CD4-positive, alpha-beta T cell treated with Interleukin-17A for 4 hours (primary cell): ENCODE data around the gene MS4A4E.
"Not testable (repeated sequence)": the region's sequence is repeated elsewhere in the genome, so short reads cannot be mapped to it uniquely, and the experiment has no call there.

Experiments used
- DNase-seq: peaks from one replicate; pipeline ENCODE4 v3.0.0-alpha.2; 2020; ENCODE audit warnings: mixed read lengths

Gene MS4A4E

DNA sequence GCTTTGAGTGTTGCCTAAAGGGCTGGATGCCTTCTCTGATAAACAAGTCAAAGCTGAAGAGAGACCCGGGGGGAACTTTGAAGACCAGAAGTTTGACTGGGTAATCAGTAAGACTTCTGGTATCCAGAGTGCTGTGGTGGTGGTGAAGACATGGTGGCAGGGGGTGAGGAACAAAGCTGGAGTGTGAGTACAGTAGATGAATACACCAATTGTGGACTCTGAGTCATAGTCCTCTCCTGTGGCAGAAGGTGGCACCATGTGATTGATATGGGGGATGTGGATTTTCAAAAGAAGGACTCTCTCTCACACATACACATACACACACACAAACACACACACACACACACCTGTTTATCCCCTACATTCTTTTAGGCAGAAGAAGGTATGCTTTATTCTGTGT lies 72.4 kb downstream of the MS4A4E start:
- no peak for DNase-seq

DNA sequence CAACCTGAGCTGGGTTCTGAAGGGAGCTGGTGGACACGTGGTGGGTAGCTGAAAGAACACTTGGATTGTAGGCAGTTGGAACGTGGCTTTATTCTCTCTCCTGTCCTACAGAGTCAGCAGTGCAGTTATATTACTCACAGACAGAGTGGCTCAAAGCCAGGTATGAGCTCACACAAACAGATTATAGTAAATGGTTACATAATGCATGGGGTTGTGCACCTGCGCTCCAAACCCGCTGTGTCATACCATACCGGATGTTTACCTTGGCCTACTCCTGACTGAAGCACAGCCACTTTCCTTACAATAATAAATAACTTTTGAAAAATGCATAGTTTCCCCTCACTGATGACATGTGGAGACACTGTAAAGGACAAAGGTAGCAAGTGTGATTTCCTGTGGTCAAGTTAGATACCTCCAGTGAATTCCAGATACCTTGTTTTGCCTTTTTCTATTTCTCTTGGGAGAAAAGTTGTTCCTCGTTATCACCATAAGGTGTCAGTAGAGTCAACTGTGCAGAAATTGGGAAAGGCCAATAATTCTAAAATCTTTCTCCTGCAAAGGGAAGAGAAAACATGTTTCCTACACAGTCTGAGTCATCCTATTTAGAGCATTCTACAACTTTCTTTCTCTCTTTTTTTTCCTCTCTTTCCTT lies 73.5 kb downstream of the MS4A4E start:
- DNase-seq, result no peak

DNA sequence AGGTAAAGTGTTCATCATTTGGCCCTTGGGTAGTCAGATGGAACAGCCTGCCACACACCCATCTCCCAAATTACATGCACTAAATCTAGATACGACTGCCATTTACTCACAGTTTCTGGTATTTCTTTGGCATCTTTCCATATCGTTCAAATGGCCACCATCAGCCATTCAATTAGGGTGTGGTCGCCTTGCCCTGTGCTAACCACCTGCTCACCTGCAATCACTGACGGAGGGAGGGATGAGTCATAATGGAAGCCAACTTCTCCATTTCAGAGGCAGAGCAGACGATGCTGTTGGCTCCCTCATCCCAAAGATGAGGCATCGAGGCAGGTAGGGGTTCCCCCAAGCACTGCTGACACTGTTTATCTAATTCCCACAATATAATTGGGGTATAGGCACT lies 74.6 kb downstream of the MS4A4E start:
- DNase-seq, result no peak

DNA sequence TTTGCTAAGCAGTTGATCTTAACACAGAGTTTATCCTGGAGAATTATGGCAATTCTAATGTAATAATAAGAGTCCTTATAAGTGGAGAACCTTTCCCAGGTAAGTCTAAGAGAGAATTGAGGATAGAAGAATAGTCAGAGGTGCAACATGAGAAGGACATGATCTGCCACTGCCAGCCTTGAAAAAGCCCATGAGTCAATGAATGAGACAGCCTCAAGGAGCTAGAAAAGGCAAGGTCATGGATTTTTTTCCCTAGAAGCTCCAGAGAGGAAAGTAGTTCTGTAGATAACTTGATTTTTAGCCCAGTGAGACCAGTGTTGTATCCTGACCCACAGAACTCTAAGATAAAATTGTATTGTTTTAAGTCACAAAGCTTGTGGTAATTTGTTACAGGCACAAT lies 77.0 kb downstream of the MS4A4E start:
- no peak for DNase-seq

DNA sequence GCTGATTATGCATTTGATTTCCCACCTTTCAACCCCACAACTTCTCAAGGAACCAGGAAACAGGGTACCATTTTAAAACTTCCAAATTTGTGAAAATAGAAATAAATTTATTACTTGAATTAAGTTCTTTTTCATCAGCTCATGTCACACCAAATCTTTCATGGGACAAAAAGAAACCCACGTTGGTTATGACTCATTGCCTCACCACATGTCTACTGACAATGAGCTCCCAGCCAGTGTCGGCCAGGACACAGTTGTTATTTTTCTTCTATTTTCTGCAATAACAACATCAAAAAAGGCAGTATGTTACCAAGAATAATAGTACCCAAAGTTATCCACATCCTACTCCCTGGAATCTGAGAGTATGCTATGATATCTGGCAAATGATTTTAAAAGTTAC lies 77.4 kb downstream of the MS4A4E start:
- DNase-seq, result no peak

DNA sequence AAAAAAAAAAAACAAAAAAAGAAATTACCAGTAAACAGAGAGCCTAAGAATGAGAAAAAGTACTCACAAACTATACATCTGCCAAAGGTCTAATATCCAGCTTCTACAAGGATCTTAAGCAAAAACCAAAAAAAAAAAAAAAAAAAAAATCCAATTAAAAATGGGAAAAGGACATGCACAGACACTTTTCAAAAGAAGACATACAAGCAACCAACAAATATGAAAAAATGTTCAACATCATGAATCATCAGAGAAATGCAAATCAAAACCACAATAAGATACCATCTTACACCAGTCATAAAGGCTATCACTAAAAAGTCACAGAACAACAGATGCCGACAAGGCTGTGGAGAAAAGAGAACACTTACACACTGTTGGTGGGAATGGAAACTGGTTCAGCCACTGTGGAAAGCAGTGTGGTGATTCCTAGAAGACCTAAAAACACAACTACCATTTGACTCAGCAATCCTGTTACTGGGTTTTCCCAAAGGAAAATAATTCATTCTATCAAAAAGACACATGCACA lies 78.3 kb downstream of the MS4A4E start:
- no peak for DNase-seq

DNA sequence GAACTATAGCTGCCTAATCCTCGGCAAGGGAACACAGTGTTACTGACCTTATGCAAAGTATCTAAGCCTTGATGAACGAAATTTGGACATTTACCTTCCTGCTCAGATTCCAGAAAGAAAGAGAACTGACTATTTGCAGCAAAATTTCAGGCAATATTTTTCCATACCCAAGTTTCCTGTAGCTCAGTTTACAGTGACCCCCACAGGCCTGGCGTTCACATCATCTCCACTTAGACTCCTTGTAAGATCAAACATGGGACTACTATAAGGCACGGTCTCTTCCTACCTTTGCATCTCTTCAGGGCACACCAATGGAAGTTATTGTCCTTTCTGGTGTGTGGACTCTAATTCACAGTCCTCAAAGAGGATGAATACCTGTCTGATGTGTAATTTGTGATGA lies 81.2 kb downstream of the MS4A4E start:
- DNase-seq, result no peak

DNA sequence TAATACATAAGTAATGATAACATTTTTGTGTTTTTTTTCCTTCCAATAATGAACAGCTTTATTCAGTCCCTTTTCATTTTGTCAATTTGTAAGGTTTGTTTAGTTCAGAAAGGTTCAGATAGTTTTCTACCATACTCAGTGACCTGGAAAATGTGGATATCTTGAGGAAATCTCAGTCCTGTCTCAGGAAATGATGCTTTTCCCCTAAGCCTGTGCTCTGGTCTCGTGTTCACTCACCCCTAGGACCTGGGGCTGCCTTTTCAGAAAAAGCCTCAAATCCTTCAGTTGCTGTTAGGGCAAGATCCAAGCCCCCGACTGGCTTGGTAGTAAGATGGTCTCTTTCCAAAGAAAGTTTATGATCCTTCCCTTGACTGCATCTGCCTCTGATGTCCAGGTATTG lies 81.8 kb downstream of the MS4A4E start:
- DNase-seq, result no peak

DNA sequence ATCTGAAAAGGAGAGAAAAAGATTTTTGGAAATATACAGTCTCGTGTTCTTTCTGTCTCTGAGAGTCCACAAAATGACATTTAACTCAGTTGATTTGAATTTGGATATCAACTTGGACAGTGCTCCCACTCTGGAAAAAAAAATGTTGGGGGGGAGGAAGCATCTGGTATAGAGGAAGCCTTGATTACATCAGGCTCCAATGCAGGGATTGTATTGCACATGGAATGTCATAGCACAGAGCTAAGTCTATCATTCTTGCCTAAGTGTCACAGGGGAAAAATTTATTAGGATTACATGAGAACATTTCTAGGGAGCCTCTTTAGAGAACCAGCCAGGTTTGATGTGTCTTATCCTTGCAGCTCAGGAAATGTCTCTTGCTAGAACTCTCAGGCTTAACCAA lies 83.1 kb downstream of the MS4A4E start:
- DNase-seq, result no peak

DNA sequence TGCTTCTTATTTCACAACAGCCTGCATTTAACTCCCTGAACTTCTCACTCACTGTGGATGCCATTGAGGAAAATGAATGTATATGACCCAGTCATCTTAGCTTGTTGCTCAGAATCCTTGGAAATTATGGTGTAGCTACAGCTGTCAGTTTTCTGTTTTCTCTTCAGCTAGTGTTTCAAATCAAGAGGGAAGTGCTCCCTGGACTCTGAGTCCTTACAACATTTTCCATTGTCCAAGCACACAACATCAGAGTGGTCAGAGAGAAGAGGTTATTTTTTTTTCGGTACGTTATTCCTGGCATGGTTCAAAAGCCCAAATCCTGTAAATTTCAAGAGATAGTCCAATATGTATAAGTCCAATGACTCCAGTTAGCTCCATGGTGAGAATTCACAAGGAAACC lies 83.7 kb downstream of the MS4A4E start:
- no peak for DNase-seq

DNA sequence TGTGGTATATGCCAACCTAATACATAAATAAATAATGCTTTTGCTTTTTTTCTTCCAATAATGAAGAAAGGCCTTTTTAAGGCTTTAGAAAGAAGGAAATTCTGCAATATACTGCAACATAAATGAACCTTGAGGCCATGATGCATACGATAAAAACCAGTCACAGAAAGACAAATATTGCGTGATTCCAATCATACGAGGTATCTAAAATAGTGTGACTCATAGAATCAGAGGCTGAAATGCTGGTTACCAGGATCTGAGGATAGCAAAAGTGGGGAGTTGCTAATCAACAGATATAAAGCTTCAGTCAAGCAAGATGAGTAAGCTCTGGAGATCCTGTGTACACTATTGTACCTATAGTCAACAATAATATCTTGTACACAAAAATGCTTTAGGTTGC lies 84.3 kb downstream of the MS4A4E start:
- DNase-seq, result no peak

DNA sequence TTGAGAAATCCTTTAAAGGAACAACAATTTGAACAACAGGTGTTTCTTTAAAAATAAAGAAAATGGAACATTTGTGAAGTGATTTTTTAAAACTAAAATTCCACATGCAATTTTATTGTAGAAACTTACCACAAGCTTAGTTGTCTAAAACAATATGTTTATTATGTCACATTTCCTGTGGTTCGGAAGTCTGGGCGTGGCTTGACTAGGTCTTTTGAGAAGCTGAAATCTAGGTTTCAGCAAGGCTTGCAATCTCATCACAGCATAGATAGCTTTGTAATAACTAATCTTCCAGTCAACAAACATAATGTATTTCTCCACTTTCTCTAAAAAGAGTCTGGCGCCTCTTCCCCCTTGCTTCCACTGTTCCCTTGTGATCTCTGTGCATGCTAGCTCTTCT lies 87.0 kb downstream of the MS4A4E start:
- no peak for DNase-seq

DNA sequence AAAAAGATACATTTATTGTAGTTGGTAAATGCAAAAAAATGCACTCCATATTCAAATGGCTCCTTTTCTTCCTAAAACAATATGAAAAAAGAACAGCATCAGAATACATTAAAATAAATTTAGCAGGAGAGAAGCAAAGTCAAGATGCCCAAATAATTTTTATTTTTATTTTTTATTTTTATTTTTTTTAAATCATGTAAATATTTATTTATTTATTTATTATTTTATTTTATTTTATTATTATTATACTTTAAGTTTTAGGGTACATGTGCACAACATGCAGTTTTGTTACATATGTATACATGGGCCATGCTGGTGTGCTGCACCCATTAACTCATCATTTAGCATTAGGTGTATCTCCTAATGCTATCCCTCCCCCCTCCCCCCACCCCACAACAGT lies 90.2 kb downstream of the MS4A4E start:
- DNase-seq, result not testable (repeated sequence)

DNA sequence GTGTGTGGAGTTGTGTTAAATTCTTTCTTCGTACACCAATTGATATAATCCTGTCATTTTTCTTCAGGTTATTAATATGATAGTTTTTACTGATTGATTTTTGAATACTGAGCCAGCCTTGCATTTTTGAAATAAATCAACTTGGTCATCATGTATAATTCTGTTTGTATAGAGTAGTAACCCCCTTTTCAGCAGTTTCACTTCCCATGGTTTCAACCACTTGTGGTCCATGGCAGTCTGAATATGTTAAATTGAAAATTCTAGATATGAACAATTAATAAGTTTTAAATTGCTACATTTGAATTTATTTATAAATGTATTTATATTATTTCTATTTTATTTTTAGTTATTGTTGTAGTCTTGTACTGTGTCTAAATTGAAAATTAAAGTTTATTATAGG lies 92.7 kb downstream of the MS4A4E start:
- DNase-seq, result no peak
